K562 (cell line): ENCODE measurements around the gene ZNF862. TPM values are rescaled to one million over a fixed set of nuclear protein-coding genes. Genes with fewer than 3 reads are reported as not detected.
A peak's percentile ranks its signal among the peaks of the same experiment; 100 is the strongest.

Experiments used
- AFF4 ChIP-seq: sonication (generic); formaldehyde crosslinking; IDR thresholded peaks from 2 replicates; pipeline ENCODE4 v1.8.0; 2023; ENCODE audit warnings: mild to moderate bottlenecking, missing genetic modification reagents
- DPF2 ChIP-seq: fragments of 450-650 bp; IDR thresholded peaks from 2 replicates; pipeline ENCODE4 v1.6.1; 2016
- EZH2 ChIP-seq: IDR thresholded peaks from 2 replicates; pipeline ENCODE4 v1.6.1; 2012; ENCODE audit warnings: low read depth, mild to moderate bottlenecking, inconsistent platforms, low read length, borderline replicate concordance
- HMGN3 ChIP-seq: IDR thresholded peaks from 2 replicates; pipeline ENCODE4 v1.6.1; 2011; ENCODE audit warnings: borderline replicate concordance, low read depth, mild to moderate bottlenecking, mixed read lengths, low read length; ENCODE audit not compliant: insufficient read length; ENCODE audit errors: extremely low read depth
- PURB ChIP-seq: sonication (generic); formaldehyde crosslinking; IDR thresholded peaks from 2 replicates; pipeline ENCODE4 v1.9.0; 2021; ENCODE audit warnings: low read depth, mild to moderate bottlenecking, missing genetic modification reagents
- SNAPC5 ChIP-seq: fragments of 250-450 bp; sonication (Bioruptor Pico); IDR thresholded peaks from 2 replicates; pipeline ENCODE4 v1.8.0; 2021; ENCODE audit warnings: moderate library complexity, mild to moderate bottlenecking, inconsistent platforms
- TGIF2 ChIP-seq: sonication (generic); formaldehyde crosslinking; IDR thresholded peaks from 2 replicates; pipeline ENCODE4 v1.8.1; 2022; ENCODE audit warnings: mild to moderate bottlenecking, missing genetic modification reagents, moderate library complexity
- ZBTB40 ChIP-seq, 2 experiments: fragments of 450-650 bp in 1 of 2; sonication (generic) in 1 of 2; formaldehyde crosslinking in 1 of 2; IDR thresholded peaks; 2 replicates each; pipeline versions ENCODE4 v1.7.1 to v1.9.0; 2016 to 2022; ENCODE audit warnings: inconsistent platforms in 1 of 2, mild to moderate bottlenecking in 1 of 2, missing genetic modification reagents in 1 of 2
- polyA plus RNA-seq, 8 experiments: library from polyadenylated mRNA; depleted of rRNA in 4 of 8; stranded (reverse) in 5 of 8; unstranded in 3 of 8; fragments of >200 nt; fragmentation: Nextera tagmentation in 2 of 8; fragmentation: Illumina TruSeq in 1 of 8; extraction: Ambion mirVana in 2 of 8; extraction: Trizol in 1 of 8; gene quantifications; 2 replicates each; pipeline versions ENCODE4 v1.2.1 to v1.2.3, GENCODE V29; 2011 to 2014; ENCODE audit warnings: inconsistent platforms in 1 of 8, missing spikeins in 1 of 8
- total RNA-seq, 7 experiments: library from RNA; depleted of rRNA in 6 of 7; stranded (reverse); fragments of >200 nt in 6 of 7; fragmentation: Illumina TruSeq in 2 of 7; extraction: Trizol in 2 of 7; gene quantifications; 2 replicates each; pipeline versions ENCODE4 v1.2.1 to v1.2.3, GENCODE V29; 2011 to 2021; ENCODE audit warnings: low replicate concordance in 1 of 7

ZNF862 gene
- total and polyA plus RNA-seq, 9 of the 15 experiments (the other 6 are each of a cell fraction or from before 2014, with no cell fraction given): 1.1 to 3.9 (median 2.6) TPM

GRCh38 chr7:149883452-149883861 lies 45.3 kb downstream of the ZNF862 start (continued):
- TF ChIP-seq EZH2: 0 out of 2 replicates have a peak, but pooled peaks have one; percentile 56
- TF ChIP-seq HMGN3: no peak
- no peak for TF ChIP-seq PURB
- TF ChIP-seq ZBTB40 (IDR thresholded peaks at IDR 0.05): no peak
- TF ChIP-seq ZBTB40 (CRISPR knock-in tag; IDR thresholded peaks at IDR 0.05): no peak
- TF ChIP-seq AFF4 (CRISPR knock-in tag): no peak
- no peak for TF ChIP-seq SNAPC5 (CRISPR knock-in tag)
- no peak for TF ChIP-seq DPF2
- TF ChIP-seq TGIF2 (CRISPR knock-in tag): no peak
